ENCODE measurements around the gene EGLN3. TPM values are rescaled to one million over a fixed set of nuclear protein-coding genes. Genes with fewer than 3 reads are reported as not detected.
"Not testable (repeated sequence)": the region's sequence is repeated elsewhere in the genome, so short reads cannot be mapped to it uniquely, and the experiment has no call there.

Gene EGLN3
- total RNA-seq, 1 donor from 2014 or later: 10.3 TPM

- H3K36me3 ChIP-seq: no peaks in the 10 kb centered on the region
- intact Hi-C loops (cut with DNase I): no loop called here
- H3K27ac ChIP-seq: no peak overlapping the region
Observed at GRCh38 chr14:33985242-33985641, 34.4 kb upstream of the EGLN3 start.

GRCh38 chr14:33979613-33980276 lies 28.9 kb upstream of the EGLN3 start:
- Histone ChIP-seq H3K27me3 (no peaks in the 10 kb centered on the region), H3K9me3 (no peaks in the 10 kb centered on the region), H3K36me3 (no peaks in the 10 kb centered on the region), H3K4me1 (no peaks in the 10 kb centered on the region), H3K4me3 (no peak overlapping the region), H3K27ac (no peak overlapping the region)
- intact Hi-C loops (cut with DNase I): loop anchor here (10.0 kb wide), 1 partner anchor 55 kb away; no protein-coding TSS in a partner anchor
- TF ChIP-seq, protein P1, sequence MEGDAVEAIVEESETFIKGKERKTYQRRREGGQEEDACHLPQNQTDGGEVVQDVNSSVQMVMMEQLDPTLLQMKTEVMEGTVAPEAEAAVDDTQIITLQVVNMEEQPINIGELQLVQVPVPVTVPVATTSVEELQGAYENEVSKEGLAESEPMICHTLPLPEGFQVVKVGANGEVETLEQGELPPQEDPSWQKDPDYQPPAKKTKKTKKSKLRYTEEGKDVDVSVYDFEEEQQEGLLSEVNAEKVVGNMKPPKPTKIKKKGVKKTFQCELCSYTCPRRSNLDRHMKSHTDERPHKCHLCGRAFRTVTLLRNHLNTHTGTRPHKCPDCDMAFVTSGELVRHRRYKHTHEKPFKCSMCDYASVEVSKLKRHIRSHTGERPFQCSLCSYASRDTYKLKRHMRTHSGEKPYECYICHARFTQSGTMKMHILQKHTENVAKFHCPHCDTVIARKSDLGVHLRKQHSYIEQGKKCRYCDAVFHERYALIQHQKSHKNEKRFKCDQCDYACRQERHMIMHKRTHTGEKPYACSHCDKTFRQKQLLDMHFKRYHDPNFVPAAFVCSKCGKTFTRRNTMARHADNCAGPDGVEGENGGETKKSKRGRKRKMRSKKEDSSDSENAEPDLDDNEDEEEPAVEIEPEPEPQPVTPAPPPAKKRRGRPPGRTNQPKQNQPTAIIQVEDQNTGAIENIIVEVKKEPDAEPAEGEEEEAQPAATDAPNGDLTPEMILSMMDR (IDR thresholded peaks at IDR 0.05): no peak
- TF ChIP-seq POLR2AphosphoS5 (IDR thresholded peaks at IDR 0.05; ENCODE audit: insufficient read depth in 1 of 2, low read depth in 1 of 2): no peak
- TF ChIP-seq POLR2A (IDR thresholded peaks at IDR 0.05): no peak
- no peak for DNase-seq (ENCODE audit: extremely low spot score in 2 of 2)

More at GRCh38 chr14:33985242-33985641, 34.4 kb upstream of the EGLN3 start:
- Histone ChIP-seq H3K4me1 (peaks cover 5% of the 10 kb centered on the region), H3K27me3 (no peaks in the 10 kb centered on the region), H3K4me3 (no peak overlapping the region), H3K9me3 (no peaks in the 10 kb centered on the region)
- TF ChIP-seq, protein P1 (IDR thresholded peaks at IDR 0.05): no peak
- no peak for TF ChIP-seq POLR2AphosphoS5 (IDR thresholded peaks at IDR 0.05; ENCODE audit: insufficient read depth in 1 of 2, low read depth in 1 of 2)
- no peak for TF ChIP-seq POLR2A (IDR thresholded peaks at IDR 0.05)
- no peak for DNase-seq (ENCODE audit: extremely low spot score in 2 of 2)

DNA sequence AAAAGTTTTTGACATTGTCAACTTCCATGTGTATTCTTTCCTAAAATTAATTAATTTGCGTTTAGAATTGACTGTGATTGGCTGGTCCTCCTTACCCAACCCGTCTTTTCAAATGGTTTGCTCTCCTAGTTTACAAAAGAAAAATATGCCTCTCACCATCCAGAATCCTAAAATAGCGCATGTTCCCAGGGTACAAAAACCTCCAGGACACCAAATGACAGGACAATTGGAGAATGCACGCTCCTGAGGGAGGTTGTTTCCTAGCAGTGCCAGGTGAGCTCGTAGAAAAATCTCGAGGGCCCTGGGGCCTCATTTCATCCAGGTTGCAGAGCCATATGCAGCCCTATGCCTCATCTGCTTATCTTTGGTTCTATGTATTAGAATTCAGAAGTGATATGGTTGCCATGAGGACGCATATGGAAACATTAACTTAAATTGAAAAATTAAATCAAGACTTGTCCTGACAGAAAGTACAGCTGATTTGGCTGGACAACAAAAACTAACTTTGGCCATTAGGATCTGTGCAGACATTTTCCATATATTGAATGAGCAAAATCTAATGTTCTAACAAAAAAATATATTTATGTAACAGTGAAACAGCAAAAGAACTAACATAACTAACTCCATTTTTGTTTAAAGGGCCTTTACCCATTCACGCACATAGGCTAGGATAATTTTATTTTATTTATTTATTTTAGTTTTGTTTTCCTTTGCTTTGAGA lies 28.2 kb upstream of the EGLN3 start:
- Histone ChIP-seq H3K4me3 (no peak overlapping the region), H3K27ac (no peak overlapping the region), H3K36me3 (no peaks in the 10 kb centered on the region), H3K4me1 (no peaks in the 10 kb centered on the region), H3K27me3 (no peaks in the 10 kb centered on the region), H3K9me3 (no peaks in the 10 kb centered on the region)
- no peak for DNase-seq (ENCODE audit: extremely low spot score in 2 of 2)
- intact Hi-C loops (cut with DNase I): loop anchor here (10.0 kb wide), 1 partner anchor 56 kb away; no protein-coding TSS in a partner anchor
- TF ChIP-seq POLR2A (IDR thresholded peaks at IDR 0.05) (no peak), POLR2AphosphoS5 (IDR thresholded peaks at IDR 0.05; ENCODE audit: insufficient read depth in 1 of 2, low read depth in 1 of 2) (no peak)
- TF ChIP-seq, protein P1 (IDR thresholded peaks at IDR 0.05): no peak

GRCh38 chr14:33972583-33973081 lies 21.8 kb upstream of the EGLN3 start:
- no peak for DNase-seq (ENCODE audit: extremely low spot score in 2 of 2)

GRCh38 chr14:33969846-33970245 lies 19.0 kb upstream of the EGLN3 start:
- not testable (repeated sequence) for H3K9me3 ChIP-seq; DNase-seq (ENCODE audit: extremely low spot score in 2 of 2); H3K4me3 ChIP-seq; H3K27me3 ChIP-seq; H3K27ac ChIP-seq; H3K36me3 ChIP-seq; H3K4me1 ChIP-seq
- intact Hi-C loops (cut with DNase I): loop anchor here (10.0 kb wide), 1 partner anchor 65 kb away; no protein-coding TSS in a partner anchor

More at GRCh38 chr14:33972583-33973081, 21.8 kb upstream of the EGLN3 start:
- TF ChIP-seq POLR2AphosphoS5 (IDR thresholded peaks at IDR 0.05; ENCODE audit: insufficient read depth in 1 of 2, low read depth in 1 of 2) (no peak), POLR2A (IDR thresholded peaks at IDR 0.05) (no peak)
- TF ChIP-seq, protein P1 (IDR thresholded peaks at IDR 0.05): no peak
- no peak overlapping the region for H3K4me3 ChIP-seq
- no peaks in the 10 kb centered on the region for H3K27me3 ChIP-seq
- H3K27ac ChIP-seq: no peak overlapping the region
- H3K9me3 ChIP-seq: no peaks in the 10 kb centered on the region
- no peaks in the 10 kb centered on the region for H3K4me1 ChIP-seq
- intact Hi-C loops (cut with DNase I): loop anchor here (10.0 kb wide), 1 partner anchor 62 kb away; no protein-coding TSS in a partner anchor
- no peaks in the 10 kb centered on the region for H3K36me3 ChIP-seq
